ENCODE measurements around the gene MAPK1IP1L. TPM values are rescaled to one million over a fixed set of nuclear protein-coding genes. Genes with fewer than 3 reads are reported as not detected.

The MAPK1IP1L gene
- total and polyA plus RNA-seq, 2 of the 4 experiments (the other 2 are of a cell fraction): 44.8 to 168 TPM

DNA sequence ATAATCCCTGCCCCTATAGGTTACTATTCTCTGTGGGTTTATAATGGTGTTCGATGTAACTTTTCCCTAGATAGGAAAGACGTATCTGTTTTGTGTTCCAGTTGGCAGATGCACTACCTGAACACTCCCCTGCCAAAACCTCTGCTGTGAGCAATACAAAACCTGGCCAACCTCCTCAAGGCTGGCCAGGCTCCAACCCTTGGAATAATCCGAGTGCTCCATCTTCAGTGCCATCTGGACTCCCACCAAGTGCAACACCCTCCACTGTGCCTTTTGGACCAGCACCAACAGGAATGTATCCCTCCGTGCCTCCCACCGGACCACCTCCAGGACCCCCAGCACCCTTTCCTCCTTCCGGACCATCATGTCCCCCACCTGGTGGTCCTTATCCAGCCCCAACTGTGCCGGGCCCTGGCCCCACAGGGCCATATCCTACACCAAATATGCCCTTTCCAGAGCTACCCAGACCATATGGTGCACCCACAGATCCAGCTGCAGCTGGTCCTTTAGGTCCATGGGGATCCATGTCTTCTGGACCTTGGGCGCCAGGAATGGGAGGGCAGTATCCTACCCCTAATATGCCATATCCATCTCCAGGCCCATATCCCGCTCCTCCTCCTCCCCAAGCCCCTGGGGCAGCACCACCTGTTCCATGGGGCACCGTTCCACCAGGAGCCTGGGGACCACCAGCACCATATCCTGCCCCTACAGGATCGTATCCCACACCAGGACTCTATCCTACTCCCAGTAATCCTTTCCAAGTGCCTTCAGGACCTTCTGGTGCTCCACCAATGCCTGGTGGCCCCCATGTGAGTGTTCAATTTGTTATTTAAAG is 11.3 kb downstream of the MAPK1IP1L start:
- Histone ChIP-seq H3K23ac (ENCODE audit: low read depth, low read length) (no peak overlapping the region), H2BK5ac (ENCODE audit: low read depth, low read length, poor library complexity, severe bottlenecking) (no peak overlapping the region), H2AK5ac (ENCODE audit: low read depth, low read length) (no peak overlapping the region), H3K79me1 (ENCODE audit: low read depth in 1 of 2, low read length in 2 of 2) (peaks cover 22 to 57% of the 10 kb centered on the region in 2 experiments), H2AK9ac (replicated peaks; ENCODE audit: low read depth, low read length, poor library complexity) (no peak overlapping the region), H3K9me1 (ENCODE audit: insufficient read depth, low read length) (peaks cover 10% of the 10 kb centered on the region), H3K56ac (ENCODE audit: extremely low read depth, insufficient read depth, low read length) (no peak overlapping the region), H4K5ac (ENCODE audit: low read depth, low read length) (no peak overlapping the region), H2BK20ac (ENCODE audit: low read depth, low read length) (no peak overlapping the region), H3K27me3 (ENCODE audit: control insufficient read depth, insufficient read depth, low read length) (no peaks in the 10 kb centered on the region), H3K27ac (ENCODE audit: insufficient read depth, low read length) (no peak overlapping the region), H2AFZ (replicated peaks; ENCODE audit: low read length, poor library complexity) (no peak overlapping the region), H2BK15ac (ENCODE audit: low read depth, low read length) (no peak overlapping the region), H4K20me1 (ENCODE audit: insufficient read depth, low read length) (peaks cover 65% of the 10 kb centered on the region), H4K91ac (ENCODE audit: insufficient read depth, low read depth, low read length) (no peak overlapping the region), H3K4me1 (ENCODE audit: control insufficient read depth, insufficient read depth, low read length) (peaks cover 6% of the 10 kb centered on the region), H3K14ac (replicated peaks; ENCODE audit: low read depth, low read length) (no peak overlapping the region), H3K18ac (ENCODE audit: low read depth, low read length) (no peak overlapping the region), H3K4me3 (ENCODE audit: insufficient read depth, low read depth, low read length) (no peak overlapping the region), H3K4me2 (ENCODE audit: low read depth, low read length) (no peak overlapping the region), H3K9me3 (ENCODE audit: control insufficient read depth, insufficient read depth, low read length) (peaks cover 3% of the 10 kb centered on the region; the same call in 1 of the 2 replicates), H3K9ac (ENCODE audit: low read depth, low read length) (no peak overlapping the region), H3K4ac (ENCODE audit: low read depth, low read length) (no peak overlapping the region), H2BK120ac (ENCODE audit: low read depth, low read length) (no peak overlapping the region), H4K8ac (ENCODE audit: low read depth in 2 of 2, low read length in 2 of 2) (no peak overlapping the region), H3K36me3 (ENCODE audit: control insufficient read depth, insufficient read depth, low read length) (peaks cover 34% of the 10 kb centered on the region)
- ChIA-PET POLR2A (ENCODE audit: unreplicated experiment) (no interaction called here), CTCF (interaction anchor here (1.3 kb wide), 1 partner anchor 11 kb away, joined by 3 read pairs; the partner anchor contains the start of gene MAPK1IP1L)
- in situ Hi-C loops (cut with MboI; ENCODE audit: low sequenced_read_pairs) (no loop called here), intact Hi-C loops (cut with micrococcal nuclease) (no loop called here), dilution Hi-C loops (cut with HindIII; ENCODE audit: low sequenced_read_pairs, unreplicated experiment) (no loop called here)
- ATAC-seq (ENCODE audit: low read depth) (no peak), DNase-seq (no peak)
- 85% methylated on average over 5 of the region's 11 CpGs; no CpG with 5 or more reads in 1 of the 2 experiments for WGBS, 2 experiments (ENCODE audit: extremely low coverage in 2 of 2, insufficient read length in 1 of 2)
- TSS peak; percentile 29 for BruUV-seq (replicated peaks)
- TF ChIP-seq, protein P1, sequence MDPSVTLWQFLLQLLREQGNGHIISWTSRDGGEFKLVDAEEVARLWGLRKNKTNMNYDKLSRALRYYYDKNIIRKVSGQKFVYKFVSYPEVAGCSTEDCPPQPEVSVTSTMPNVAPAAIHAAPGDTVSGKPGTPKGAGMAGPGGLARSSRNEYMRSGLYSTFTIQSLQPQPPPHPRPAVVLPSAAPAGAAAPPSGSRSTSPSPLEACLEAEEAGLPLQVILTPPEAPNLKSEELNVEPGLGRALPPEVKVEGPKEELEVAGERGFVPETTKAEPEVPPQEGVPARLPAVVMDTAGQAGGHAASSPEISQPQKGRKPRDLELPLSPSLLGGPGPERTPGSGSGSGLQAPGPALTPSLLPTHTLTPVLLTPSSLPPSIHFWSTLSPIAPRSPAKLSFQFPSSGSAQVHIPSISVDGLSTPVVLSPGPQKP (IDR thresholded peaks at IDR 0.05; ENCODE audit: borderline replicate concordance, low read depth, low read length): no peak
- no peak for TF ChIP-seq POLR2A (IDR thresholded peaks at IDR 0.05; ENCODE audit: low read depth, low read length)
- TF ChIP-seq, protein P2, sequence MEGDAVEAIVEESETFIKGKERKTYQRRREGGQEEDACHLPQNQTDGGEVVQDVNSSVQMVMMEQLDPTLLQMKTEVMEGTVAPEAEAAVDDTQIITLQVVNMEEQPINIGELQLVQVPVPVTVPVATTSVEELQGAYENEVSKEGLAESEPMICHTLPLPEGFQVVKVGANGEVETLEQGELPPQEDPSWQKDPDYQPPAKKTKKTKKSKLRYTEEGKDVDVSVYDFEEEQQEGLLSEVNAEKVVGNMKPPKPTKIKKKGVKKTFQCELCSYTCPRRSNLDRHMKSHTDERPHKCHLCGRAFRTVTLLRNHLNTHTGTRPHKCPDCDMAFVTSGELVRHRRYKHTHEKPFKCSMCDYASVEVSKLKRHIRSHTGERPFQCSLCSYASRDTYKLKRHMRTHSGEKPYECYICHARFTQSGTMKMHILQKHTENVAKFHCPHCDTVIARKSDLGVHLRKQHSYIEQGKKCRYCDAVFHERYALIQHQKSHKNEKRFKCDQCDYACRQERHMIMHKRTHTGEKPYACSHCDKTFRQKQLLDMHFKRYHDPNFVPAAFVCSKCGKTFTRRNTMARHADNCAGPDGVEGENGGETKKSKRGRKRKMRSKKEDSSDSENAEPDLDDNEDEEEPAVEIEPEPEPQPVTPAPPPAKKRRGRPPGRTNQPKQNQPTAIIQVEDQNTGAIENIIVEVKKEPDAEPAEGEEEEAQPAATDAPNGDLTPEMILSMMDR (conservative IDR thresholded peaks at IDR 0.05; ENCODE audit: low read depth, low read length): no peak
- TF ChIP-seq CEBPB (IDR thresholded peaks at IDR 0.05; ENCODE audit: low read depth, low read length): no peak
- TF ChIP-seq RFX5 (IDR thresholded peaks at IDR 0.05; ENCODE audit: low read depth, low read length): no peak
- TF ChIP-seq CHD1 (IDR thresholded peaks at IDR 0.05; ENCODE audit: low read depth, low read length): no peak
- TF ChIP-seq RCOR1 (IDR thresholded peaks at IDR 0.05; ENCODE audit: insufficient replicate concordance, low read length): no peak
- no peak for TF ChIP-seq MAZ (IDR thresholded peaks at IDR 0.05; ENCODE audit: borderline replicate concordance, low read depth, low read length)
- no peak for TF ChIP-seq MAFK (IDR thresholded peaks at IDR 0.05; ENCODE audit: low read depth, low read length)

Data from IMR-90 (cell line).